HG03280 (cell line): Measurements from ENCODE around the gene TWSG1.
"Not testable (repeated sequence)": the region's sequence is repeated elsewhere in the genome, so short reads cannot be mapped to it uniquely, and the experiment has no call there.

Experiments
- ATAC-seq: cut with Tn5 transposase; IDR thresholded peaks from one replicate; pipeline ENCODE4 v1.9.1; 2021; ENCODE audit warnings: mild to moderate bottlenecking, moderate library complexity; ENCODE audit not compliant: unreplicated experiment

The TWSG1 gene

GRCh38 chr18:9449600-9450414 is 115.2 kb downstream of the TWSG1 start:
- no peak for ATAC-seq

GRCh38 chr18:9450920-9451319 is 116.3 kb downstream of the TWSG1 start:
- not testable (repeated sequence) for ATAC-seq
